GM18870 (cell line): Measurements from ENCODE around the gene KCNG2.

Experiments
- ATAC-seq: cut with Tn5 transposase; IDR thresholded peaks from one replicate; pipeline ENCODE4 v1.9.1; 2021; ENCODE audit warnings: moderate library complexity; ENCODE audit not compliant: unreplicated experiment

Gene KCNG2

DNA sequence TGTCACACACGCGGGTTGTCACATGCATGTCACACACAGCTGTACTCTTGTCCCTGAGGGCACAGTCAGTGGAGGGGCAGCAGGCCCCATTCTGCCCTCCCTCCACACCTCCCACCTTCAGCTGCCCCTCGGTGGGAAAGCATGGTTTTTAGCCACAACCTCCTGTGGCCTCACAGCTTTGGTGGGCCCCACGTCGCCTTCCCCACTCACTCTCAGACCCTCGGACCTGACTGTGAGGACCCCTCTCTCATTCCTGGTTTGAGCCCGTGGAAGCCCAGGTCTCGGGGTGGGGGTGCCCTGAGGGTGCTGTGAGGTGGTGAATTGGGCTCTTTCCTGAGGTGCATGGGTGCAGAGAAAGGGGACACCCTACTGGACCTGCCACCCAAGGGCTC is 19.9 kb downstream of the KCNG2 start:
- ATAC-seq = no peak

DNA sequence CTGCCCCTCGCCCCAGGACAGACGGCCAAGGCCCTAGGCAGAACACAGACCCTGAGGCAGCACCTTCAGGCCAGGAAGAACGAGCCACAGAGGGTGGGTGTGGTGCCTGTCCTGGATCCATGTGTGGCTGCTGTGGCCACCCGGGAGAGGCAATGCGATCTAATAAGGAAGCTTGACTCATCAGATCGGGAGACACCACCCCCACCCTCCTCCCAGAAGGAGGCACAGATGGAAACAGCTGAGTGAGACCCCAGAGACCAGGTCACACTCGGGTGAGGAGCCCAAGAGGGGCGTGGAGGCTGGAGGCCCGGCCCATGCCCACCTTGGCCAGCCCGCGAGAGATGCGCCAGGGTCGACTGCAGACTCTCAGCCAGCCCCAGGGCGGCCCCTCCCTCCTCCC is 20.3 kb downstream of the KCNG2 start:
- no peak for ATAC-seq

DNA sequence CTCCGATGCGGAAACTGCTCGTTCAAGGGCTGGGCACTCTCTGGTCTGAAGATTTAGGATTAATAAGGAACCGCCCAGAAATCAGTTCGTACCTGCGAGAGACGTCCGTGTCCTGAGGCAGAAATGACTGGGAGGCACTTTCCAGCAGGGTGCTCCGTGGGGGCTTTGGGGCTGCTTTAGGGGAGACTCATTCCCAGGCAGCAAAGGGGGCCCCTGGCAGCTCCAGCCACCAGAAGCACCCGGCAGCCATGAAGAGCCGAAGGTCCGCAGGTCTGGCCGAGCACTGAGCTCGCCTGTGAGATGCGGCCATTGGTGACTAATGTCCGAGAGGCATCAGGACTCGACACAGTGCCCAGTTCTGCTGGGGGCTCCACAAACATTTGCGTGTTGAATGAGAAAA is 20.9 kb downstream of the KCNG2 start:
- no peak for ATAC-seq

DNA sequence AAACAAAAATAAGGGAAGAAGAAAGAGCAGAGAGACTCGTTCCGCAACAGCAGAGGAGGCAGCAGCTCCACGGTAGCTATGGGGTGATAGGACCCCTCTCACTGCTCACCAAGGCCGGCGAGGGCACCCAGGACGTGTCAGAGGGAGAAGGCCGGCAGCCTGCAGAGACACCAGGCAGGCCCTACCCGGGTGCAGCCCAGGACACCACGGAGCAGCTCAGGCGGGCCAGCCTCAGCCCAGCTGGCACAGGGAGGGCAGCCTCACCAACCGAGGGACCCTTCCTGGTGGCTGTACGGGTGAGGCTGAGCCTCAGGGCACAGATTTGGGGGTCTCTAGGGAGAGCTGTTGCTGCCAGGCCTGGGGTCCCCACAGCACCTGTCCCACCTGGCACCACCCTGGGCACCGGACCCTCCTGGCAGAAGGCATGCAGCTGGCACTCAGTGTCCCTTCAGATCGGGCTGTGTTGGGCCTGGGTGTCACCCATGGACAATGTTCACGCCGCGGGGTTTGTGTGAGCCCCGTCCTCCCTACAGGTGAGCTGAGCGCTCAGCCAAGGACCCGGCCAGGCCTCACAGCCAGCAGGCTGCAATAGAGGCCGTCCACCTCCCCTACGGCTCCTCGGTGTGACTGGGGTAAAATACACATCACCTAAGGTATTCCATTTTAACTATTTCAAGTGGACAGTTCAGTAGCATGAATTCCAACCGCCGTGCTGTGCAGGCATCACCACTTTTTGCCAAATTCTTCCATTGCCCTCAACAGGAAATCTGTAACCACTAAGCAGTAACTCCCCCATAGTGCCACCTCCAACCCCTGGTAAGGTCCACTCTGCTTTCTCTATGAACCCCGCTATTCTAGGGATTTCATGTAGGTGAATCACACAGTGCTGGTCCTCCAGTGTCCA is 21.6 kb downstream of the KCNG2 start:
- ATAC-seq = no peak

DNA sequence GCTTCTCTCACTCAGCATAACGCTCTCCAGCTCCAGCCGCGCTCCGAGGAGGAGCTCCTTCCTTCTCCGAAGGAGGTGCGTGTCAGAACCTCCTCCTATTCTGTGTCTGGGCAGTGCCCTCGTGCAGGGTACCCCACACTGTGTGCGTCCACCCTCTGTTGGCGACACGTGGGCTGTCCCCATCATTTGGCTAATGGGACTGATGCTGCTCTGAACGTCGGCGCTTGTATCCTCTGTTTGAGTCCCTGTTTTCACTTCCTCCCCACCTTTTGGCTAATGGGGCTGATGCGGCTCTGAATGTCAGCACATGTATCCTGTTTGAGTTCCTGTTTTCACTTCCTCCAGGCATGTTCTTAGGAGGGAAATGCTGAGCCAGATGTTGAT is 22.2 kb downstream of the KCNG2 start:
- ATAC-seq = peak; percentile 88

DNA sequence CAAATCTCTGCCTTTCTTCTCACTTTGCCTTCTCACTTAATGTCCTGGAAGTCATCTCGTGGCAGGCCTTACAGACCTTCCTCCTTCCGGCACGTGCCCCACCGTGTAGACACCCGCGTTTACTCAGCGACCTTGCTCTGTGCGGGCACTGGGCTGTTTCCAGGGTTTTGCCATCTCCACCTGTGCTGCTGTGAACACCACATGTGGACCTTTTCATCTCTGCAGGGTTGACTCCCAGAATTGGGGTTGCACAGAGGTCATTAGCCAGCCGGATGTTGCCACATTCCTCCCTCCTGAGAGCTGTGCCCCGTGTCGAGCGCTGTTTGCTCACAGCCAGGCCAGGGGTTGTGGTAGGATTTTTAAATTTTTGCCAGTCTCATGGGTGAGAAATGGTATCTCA is 25.4 kb downstream of the KCNG2 start:
- no peak for ATAC-seq

DNA sequence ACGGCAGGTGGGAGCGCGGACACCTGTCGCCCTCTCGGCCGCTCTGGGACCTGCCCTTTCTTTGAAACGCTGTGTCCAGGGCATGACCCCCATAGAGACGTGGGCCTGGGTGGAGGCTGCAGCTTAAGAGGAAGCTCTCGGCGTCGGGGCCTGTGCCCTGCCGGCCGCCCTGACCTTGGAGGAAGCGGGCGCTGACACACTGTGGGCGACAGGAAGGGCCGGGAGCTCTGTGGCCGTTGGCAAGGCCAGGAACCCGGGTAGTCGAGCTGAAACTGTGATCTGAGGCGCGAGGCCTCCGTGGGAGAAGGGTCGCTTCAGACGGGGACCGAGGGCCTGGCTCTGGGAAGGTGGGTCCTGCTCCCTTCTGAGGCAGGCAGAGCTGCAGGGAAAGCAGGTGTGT is 28.2 kb downstream of the KCNG2 start:
- no peak for ATAC-seq

DNA sequence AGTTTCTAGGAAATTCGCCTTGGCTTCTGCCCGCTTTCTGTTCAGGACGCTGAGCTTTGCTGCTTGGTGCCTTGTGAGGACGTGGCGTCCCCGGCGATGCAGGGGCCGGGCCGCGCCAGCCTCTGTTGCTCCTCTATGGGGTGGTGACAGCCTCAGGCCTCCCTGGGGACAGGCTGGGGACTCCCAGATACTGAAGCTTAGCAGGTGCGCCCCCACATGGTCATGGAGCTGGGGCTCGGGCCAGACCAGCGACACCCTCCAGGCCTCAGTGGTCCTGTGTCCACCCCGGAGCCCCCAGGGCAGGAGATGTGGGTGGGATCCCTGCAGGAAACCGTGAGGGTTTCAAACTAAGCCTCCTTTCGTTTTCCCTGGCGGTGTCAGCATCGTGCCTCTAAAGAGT is 29.2 kb downstream of the KCNG2 start:
- no peak for ATAC-seq

DNA sequence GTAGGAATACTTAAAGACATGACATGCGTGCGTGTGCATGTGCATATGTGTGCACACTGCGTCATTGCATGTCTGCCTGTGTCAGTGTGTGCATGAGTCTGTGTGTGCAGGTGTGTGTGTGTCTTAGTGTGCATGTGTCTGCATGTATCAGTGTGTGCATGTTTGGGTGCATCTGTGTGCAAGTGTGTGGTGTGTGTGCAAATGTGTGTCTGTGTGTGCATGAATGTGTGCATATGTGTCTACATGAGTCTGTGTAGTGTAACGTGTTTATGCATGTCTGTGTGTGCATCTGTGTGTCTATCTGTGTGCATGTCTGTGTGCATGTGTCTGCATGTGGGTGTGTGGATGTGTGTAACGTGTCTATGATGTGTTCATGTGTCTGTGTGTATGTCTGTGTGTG is 30.5 kb downstream of the KCNG2 start:
- no peak for ATAC-seq

DNA sequence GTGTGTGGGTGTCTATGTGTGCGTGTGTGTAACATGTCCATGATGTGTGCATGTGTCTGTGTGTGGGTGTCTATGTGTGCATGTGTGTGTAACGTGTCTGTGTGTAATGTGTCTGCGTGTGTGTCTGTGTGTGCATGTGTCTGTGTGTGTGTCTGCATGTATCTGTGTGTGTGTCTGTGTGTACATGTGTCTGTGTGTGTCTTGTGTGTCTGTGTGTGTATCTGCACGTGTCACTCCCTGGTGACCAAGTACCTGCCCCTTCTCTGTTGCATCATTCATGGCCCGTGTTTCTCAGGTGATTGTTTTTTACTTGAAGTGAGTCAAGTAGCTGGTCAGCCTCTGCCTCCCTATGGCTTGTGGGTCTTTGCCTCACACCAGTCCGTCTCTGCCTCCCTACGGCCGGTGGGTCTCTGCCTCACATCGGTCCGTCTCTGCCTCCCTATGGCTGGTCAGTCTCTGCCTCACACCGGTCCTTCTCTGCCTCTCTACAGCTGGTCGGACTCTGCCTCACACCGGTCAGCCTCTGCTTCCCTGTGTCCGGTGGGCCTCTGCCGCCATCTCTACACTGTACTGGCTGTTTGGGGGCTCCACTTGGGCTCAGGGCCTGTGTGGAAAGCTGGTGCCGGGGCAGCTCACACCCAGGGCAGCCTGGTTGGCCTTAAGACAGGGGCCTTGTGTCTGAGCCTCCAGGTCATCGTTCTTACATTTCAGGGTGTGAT is 31.6 kb downstream of the KCNG2 start:
- ATAC-seq = no peak

DNA sequence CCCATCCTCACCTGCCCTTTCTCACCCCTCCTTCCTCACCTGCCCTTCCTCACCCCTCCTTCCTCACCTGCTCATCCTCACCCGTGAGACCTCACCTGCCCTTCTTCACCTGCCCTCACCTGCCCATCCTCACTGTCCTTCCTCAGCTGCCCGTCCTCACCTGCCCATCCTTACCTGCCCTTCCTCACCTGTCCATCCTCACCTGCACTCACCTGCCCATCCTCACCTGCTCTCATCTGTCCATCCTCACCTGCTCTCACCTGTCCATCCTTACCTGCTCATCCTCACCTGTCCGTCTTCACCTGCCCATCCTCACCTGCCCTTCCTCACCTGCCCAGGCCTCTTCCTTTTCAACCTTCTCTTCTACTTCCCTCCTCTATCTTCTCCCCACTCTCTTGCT is 34.4 kb downstream of the KCNG2 start:
- ATAC-seq = no peak

DNA sequence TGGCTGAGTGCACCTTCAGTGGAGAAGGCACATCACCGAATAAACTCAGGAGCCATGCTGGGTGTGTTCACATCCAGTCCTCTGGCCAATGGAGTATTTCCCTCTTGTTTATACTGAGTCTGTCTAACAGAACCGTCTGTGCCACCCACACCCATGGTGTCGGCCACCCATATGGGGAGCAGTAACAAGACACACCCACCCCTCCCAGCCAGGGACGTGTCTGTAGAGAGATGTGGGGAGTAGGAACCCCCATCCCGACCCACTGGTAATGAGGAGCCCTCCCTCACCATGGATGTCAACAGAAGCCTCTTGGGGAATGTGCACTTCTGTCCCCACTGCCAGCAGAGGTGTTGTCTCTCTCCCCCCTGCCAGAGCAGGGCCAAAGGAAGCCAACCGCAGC is 37.1 kb downstream of the KCNG2 start:
- no peak for ATAC-seq

DNA sequence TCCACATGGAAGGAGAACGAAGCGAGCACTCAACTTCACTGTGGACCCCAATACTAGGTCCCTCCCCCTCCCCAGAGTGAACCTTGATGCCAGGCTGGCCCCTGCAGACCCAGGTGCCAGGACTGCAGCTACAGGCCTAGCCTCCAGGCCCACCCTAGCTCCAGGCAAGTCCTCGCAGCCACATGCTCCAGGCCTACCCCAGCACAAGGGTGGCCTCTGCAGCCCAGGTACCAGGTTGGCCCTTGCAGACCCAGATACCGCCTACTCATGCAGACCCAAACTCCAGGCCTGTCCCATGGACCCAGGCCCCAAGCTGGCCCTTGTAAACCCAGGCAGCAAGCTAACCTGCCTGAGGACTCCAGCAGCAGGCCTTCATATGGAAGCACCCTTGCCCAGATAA is 44.2 kb downstream of the KCNG2 start:
- ATAC-seq = no peak

DNA sequence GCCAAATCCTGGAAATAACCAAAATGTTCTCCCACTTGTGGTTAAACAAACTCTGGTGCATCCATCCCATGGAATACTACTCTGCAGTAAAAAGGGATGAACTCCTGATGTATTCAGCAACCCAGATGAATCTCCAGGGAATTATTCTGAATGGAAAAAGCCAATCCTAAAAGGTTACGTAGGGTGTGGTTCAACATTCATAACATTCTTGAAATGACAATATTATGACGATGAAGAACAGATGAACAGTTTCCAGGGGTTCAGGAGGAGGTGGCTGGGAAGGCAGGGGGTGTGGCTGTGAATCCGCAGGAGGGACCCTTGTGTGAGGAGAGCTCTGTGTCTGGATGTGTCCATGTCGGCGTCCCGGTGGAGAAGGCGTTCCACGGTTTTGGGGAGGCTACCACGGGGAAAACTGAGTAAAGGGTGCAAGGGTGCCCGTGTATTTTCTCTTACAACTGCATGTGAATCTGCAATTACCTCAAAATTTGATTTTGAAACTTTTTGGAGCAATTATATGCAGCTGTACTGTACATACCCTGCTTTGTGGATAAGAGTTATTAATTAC is 47.3 kb downstream of the KCNG2 start:
- no peak for ATAC-seq

DNA sequence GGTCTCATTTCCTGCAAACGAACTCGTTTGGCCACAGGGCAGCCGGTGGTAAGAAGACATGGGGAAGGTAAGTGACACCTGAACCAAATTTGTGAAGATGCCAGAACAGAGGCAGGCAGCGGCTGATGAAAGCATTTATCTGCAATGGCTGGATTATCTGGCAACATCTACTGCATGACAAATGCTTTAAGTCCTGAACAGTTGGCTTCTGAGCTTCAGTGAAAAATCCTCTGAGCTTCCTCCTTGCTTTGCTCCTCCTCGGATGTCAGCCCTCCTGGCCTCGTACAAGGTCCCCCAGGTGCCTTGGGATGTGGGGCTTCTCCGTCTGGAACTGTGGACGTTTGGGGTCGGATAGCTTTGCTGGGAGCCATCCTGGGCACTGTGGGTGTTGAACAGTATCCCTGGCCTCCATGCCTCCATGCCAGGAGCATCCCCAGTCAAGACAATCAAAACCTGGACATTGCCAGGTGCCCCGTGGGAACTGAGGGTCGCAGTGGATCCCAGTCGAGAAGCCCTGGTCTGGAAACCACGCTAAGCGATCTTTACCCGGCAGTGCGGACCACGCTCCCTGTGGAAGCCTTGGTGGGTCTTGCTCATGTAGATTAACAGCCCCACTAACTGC is 49.3 kb downstream of the KCNG2 start:
- no peak for ATAC-seq

DNA sequence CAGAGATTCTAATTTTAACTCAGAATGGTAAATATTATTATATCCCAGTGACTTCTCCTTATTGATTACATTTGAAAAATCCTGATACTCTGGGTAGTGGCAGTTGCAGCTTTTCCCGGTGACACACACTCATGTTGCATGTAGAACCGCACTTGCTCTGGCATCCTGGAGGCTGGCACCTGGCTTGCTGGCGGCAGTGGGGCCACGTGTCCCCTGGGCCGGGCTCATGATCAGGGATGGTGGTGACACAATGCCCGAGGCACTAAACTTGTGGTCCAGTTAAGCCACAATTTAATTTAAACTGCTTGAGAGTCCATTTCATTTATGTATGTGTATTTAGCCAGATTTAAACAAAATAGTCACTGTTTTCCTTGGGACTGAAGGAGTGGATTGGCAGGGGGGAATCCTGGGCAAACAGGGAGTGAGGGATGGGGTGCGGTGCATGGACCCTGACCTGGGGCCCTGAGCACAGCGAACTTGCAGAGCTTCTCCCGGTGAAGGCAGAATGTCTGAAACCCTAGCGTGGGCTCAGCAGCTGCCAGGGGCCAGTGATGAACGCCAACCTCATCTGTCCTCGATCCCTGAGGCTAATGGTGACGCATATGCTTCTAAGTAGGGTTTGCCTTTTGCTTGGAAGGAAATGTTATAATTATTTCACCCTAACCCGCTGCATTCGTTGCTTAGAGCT is 50.0 kb downstream of the KCNG2 start:
- no peak for ATAC-seq

DNA sequence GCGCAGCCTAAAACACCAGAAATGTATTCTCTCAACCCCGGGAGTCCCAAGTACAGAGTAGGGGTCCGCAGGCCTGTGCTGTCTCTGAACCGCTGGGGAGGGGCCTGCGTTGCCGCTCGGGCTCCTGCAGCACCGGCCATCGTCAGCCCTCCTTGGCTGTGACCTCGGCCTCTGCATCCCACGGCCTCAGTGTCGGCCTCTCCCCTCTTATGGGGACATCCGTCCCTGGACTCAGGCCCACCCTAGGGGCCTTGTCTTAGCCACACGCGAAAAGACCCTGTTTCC is 50.5 kb downstream of the KCNG2 start:
- ATAC-seq = no peak

DNA sequence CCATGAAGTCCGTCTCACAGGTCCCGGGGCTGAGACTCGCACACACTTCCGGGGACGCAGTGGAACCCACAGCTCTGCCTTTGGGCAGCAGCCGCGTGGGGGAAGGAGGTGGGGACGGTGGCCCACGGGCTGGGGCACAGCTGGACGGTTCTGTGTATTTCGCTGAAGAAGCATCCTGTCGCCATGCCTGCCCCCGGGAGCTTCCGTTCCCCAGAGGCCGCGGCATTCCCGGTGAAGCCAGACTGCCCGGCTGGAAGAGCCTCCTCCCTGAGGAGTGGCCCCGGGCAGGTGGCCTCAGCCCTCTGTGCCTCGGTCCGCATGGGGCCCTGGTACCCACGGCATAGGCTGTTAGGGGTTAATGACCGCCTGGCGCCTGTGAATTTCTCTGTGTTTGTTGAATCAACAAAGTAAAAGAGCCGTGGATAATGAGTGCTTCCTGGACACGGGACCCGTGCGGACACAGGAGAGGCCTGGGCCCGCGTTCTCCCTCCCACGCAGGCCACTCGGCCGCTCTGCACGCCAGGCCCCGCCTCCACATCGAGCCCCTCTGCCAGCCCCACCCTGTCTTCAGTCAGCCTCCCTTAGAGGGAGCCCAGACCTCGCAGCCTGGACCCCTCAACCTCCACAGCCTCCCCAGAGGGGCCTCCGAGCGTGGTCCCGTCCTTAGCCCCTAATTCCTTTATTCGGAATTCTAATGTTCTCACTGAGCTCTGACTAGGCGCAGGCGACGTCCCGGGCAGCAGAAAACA is 51.0 kb downstream of the KCNG2 start:
- ATAC-seq = no peak

DNA sequence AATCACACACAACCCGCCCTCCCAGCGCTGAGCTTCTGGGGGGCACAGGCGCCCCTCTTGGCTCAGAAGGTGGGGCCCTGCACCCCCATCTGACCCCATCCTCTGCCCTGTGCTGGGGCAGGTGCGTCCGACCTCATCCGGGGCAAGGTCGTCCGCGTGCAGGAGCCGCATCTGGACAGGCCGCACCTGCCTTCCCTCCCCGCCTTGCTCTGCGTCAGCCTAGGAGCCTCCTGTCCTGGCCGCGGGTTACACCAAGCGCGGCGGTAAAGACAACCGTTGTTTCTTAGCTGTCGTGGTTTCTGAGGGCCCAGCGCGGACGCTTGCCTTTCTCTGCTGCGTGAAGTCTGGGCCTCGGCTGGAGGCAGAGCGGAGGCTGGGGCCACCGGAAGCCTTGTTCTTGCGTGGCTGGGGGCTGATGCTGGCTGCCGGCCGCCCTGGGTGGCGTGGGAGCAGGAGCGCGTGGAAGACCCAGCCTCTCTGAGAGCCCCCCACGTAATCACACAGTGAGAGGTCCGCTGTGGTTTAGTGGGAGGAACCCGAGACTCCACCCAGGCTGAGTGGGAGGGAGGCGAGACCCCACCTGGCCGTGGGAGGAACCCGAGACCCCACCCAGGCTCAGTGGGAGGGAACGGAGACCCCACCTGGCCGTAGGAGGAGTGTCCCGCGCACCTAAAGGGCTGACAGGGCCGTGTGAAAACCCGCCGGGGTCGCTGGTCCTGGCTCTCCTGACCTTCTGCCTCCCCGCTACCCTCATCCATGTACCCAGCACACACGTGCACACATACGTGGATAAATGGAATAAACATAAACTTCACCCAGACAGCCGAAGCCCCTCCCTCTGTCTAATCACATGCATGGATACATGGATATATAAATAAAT is 51.8 kb downstream of the KCNG2 start:
- ATAC-seq = no peak

DNA sequence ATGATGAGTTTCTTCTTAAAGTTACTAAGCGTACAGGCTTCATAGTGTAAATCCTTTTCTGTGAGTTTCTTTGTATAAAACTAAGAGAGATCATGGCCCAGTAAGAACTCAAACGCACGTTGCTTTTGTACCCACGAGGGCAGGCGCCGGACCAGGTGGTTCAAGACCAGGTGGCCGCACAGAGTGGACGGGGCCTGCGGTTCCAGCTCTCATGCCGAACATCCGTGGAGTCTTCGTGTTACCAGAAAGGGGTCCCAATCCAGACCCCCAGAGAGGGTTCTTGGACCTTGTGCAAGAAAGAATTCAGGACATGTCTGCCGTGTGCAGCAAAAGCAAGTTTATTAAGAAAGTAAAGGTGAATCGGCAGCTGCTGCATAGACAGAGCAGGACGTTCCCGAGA is 53.0 kb downstream of the KCNG2 start:
- ATAC-seq = no peak
